GM23248 (cell line): ENCODE measurements around the gene SPOCK2.

Source experiments
- EZH2 ChIP-seq: fragments of 200-600 bp; sonication (generic); IDR thresholded peaks from 2 replicates; pipeline ENCODE4 v1.6.1; 2018; ENCODE audit warnings: antibody characterized with exemption, mild to moderate bottlenecking; ENCODE audit not compliant: insufficient read depth, poor library complexity, severe bottlenecking
- EZH2phosphoT487 ChIP-seq: fragments of 200-600 bp; sonication (generic); IDR thresholded peaks from 2 replicates; pipeline ENCODE4 v1.6.1; 2018; ENCODE audit warnings: antibody characterized with exemption, moderate library complexity, mild to moderate bottlenecking, low read depth; ENCODE audit not compliant: insufficient read depth

- no peak for TF ChIP-seq EZH2
- TF ChIP-seq EZH2phosphoT487, result no peak
Observed at GRCh38 chr10:72016608-72017300, 71.6 kb downstream of the SPOCK2 start.
